H1 (cell line): Measurements from ENCODE around the gene ARAP2. TPM values are rescaled to one million over a fixed set of nuclear protein-coding genes. Genes with fewer than 3 reads are reported as not detected.

Experiments
- BACH1 ChIP-seq: IDR thresholded peaks from 2 replicates; pipeline ENCODE4 v1.6.1; 2012; ENCODE audit warnings: low read length, improper control_type of control experiment
- CEBPB ChIP-seq: IDR thresholded peaks from 2 replicates; pipeline ENCODE4 v1.6.1; 2012; ENCODE audit warnings: low read depth, low read length
- EGR1 ChIP-seq: IDR thresholded peaks from 2 replicates; pipeline ENCODE4 v1.6.1; 2011; ENCODE audit warnings: low read depth, low read length, borderline replicate concordance
- POLR2AphosphoS5 ChIP-seq: IDR thresholded peaks from 2 replicates; pipeline ENCODE4 v1.6.1; 2011; ENCODE audit warnings: low read depth, low read length
- POU5F1 ChIP-seq: IDR thresholded peaks from 2 replicates; pipeline ENCODE4 v1.6.1; 2011; ENCODE audit warnings: low read depth, mild to moderate bottlenecking, low read length, moderate library complexity
- RBBP5 ChIP-seq: IDR thresholded peaks from 2 replicates; pipeline ENCODE4 v1.7.1; 2012; ENCODE audit warnings: low read depth, mild to moderate bottlenecking, inconsistent platforms, low read length, moderate library complexity, borderline replicate concordance
- RNF2 ChIP-seq: fragments of 200-900, 300-1000 bp; sonication (generic); IDR thresholded peaks from 2 replicates; pipeline ENCODE4 v1.7.1; 2016; ENCODE audit warnings: borderline replicate concordance, low read depth, mild to moderate bottlenecking, antibody characterized with exemption, low read length; ENCODE audit not compliant: poor library complexity, severe bottlenecking; ENCODE audit errors: missing control alignments
- SAP30 ChIP-seq: fragments of 300-600 bp; sonication (generic); IDR thresholded peaks from 2 replicates; pipeline ENCODE4 v1.7.1; 2012; ENCODE audit warnings: low read length, moderate library complexity, mild to moderate bottlenecking, inconsistent platforms; ENCODE audit not compliant: insufficient read depth, insufficient replicate concordance
- TAF1 ChIP-seq: IDR thresholded peaks from 2 replicates; pipeline ENCODE4 v1.6.1; 2011; ENCODE audit warnings: mild to moderate bottlenecking, low read depth, low read length
- polyA plus RNA-seq, 7 experiments: library from polyadenylated mRNA; depleted of rRNA in 3 of 7; stranded (reverse) in 5 of 7; unstranded in 2 of 7; fragments of >200 nt in 5 of 7; fragments of 200-250 nt in 2 of 7; gene quantifications; 1 replicate in 5 of 7; 2 replicates in 1 of 7; 4 replicates in 1 of 7; pipeline versions ENCODE4 v1.2.1 to v1.2.3, GENCODE V29; 2011 to 2013; ENCODE audit warnings: missing spikeins in 2 of 7, mixed read lengths in 2 of 7
- total RNA-seq: library from RNA; stranded (reverse); fragmentation: NEBNext Ultra II Directional; extraction: Animal tissue kit (Norgen Biotek cat#: 25700); gene quantifications from 2 replicates; pipeline ENCODE4 v1.2.1, GENCODE V29; 2021

ARAP2 gene
- total and polyA plus RNA-seq, 2 of the 8 experiments (the other 6 are each of a cell fraction or from before 2014, with no cell fraction given): 0.15 to 2.3 TPM

DNA sequence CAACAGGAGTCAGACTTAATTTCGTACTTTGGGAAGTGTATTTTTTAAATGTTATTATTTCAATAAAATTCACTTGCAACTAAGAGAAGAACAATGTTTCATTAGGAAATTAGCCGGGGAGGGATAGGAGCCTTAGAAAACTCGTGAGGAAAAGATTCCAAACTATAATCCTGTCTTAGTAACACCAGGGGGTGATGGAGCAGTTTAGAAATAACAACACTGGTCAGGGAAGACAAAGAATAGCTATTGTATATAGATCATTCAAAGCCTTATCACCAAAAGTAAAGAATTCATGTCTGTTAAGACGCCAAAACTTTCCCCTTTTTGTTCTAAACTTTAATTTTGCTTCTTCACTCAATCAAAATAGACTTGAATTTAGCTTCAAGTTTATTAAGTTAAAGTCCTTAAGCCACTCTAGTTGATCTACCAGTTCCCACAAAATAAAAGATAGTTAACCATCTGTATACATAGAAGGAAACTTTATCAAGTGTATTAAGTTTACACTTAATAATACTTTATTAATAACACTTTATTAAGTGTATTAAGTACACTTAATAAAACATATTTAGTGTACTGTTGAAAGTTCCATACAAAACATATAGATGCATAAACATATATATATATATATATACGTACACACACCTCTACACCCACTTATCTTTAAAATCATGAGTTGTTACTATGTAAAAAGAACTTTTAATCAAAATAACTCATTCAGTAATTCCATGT, 60.5 kb downstream of the ARAP2 start (continued):
- TF ChIP-seq BACH1 (no peak), RNF2 (no peak), CEBPB (no peak), TAF1 (no peak), SAP30 (no peak), EGR1 (no peak), POU5F1 (no peak), POLR2AphosphoS5 (no peak), RBBP5 (no peak)
